Mucosa of gallbladder (tissue), 1 donor: ENCODE results near the gene IRS1. TPM values are rescaled to one million over a fixed set of nuclear protein-coding genes. Genes with fewer than 3 reads are reported as not detected.
A peak's percentile ranks its signal among the peaks of the same experiment; 100 is the strongest.
"Not testable (repeated sequence)": the region's sequence is repeated elsewhere in the genome, so short reads cannot be mapped to it uniquely, and the experiment has no call there.

Source experiments
- DNase-seq: peaks from one replicate; pipeline ENCODE4 v3.0.0-alpha.2; 2020; ENCODE audit warnings: low spot score
- total RNA-seq: library from RNA; stranded (reverse); gene quantifications from one replicate; pipeline ENCODE4 v1.2.1, GENCODE V29; 2021
- donor health status: DM: no; HTN: no; CAD: no.

Gene IRS1, protein sequence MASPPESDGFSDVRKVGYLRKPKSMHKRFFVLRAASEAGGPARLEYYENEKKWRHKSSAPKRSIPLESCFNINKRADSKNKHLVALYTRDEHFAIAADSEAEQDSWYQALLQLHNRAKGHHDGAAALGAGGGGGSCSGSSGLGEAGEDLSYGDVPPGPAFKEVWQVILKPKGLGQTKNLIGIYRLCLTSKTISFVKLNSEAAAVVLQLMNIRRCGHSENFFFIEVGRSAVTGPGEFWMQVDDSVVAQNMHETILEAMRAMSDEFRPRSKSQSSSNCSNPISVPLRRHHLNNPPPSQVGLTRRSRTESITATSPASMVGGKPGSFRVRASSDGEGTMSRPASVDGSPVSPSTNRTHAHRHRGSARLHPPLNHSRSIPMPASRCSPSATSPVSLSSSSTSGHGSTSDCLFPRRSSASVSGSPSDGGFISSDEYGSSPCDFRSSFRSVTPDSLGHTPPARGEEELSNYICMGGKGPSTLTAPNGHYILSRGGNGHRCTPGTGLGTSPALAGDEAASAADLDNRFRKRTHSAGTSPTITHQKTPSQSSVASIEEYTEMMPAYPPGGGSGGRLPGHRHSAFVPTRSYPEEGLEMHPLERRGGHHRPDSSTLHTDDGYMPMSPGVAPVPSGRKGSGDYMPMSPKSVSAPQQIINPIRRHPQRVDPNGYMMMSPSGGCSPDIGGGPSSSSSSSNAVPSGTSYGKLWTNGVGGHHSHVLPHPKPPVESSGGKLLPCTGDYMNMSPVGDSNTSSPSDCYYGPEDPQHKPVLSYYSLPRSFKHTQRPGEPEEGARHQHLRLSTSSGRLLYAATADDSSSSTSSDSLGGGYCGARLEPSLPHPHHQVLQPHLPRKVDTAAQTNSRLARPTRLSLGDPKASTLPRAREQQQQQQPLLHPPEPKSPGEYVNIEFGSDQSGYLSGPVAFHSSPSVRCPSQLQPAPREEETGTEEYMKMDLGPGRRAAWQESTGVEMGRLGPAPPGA (N-terminal part only)
- total RNA-seq, result 35.9 TPM

DNA sequence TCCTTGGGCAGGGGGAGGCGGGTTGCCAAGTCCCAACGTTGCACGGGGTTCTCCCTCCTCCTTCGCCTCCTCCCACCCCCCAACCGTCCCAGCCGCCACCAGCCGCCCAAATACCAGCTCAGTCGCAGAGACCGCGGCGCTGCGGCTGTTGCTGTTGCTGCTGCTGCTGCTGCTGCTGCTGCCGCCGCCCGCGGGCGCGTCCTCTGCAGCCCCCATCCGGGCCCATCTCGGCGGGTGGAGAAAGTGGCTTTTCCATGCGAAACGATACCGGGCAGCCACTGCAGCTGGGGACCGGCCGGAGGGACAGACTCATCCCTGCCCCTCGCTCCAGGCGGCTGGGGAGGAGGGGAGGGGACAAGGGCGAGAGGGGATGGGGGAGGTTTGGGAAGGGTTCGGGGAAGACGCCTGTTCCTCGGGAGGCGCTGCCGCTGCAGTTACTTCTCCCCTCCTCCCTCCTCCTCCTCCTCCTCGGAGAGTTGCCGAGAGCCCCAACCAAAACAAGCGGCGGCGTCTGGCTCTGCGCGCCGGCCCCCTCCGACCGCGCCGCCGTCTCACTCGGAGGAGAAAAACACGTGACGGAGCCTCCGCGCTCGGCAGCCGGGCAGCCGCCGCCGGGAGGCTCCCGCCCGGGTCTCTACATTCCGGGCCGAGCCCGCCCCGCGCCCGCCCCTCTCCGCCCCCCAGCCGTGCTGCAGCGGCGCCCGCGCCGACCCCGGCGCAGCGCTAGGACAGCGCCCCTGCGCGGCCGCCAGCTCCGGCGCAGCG lies at the start of gene IRS1:
Gene IRS1 (minus strand): TSS at position 610 of the 765 bp plus-strand sequence. CDS start 1,082 bp downstream, outside the sequence.
- DNase-seq, result peak; percentile 75

DNA sequence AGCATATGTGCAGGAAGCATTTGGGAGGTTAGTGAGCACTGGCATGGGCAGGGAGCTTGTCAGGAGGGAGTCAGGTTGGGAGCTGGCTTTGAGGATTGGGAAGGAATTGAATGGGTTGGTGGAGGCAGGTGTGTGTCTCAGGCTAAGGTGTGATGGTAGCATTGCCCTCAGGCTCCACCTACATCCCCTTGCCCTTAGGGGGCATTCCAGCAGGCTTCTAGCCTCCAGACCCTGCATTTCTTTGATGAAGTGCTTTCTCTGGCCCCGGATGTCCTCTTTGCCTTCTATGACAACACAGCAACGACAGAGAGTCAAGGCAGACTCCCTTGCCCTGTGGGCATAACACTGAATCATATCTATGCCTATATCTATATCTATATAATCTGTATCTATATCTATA lies 49.7 kb upstream of the IRS1 start:
- no peak for DNase-seq

DNA sequence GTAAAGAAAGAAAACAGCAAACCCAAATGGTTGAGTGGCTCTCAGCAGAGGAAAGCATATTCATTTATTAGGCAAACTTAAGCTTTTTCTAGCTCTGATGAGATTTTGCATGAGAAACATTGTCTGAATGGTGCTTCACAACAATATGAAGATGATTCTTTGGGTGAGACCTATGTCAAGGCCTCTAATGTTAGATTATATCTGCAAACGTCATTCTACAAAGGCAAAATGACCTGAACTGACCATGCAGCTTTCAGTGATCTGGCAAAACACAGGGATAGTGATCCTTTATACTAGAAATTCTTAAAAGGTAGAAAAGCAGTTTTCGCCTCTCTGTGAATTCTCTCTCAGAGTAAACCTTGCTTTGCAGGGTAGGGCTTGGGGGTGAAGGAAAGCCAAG lies 47.9 kb upstream of the IRS1 start:
- DNase-seq, result no peak

DNA sequence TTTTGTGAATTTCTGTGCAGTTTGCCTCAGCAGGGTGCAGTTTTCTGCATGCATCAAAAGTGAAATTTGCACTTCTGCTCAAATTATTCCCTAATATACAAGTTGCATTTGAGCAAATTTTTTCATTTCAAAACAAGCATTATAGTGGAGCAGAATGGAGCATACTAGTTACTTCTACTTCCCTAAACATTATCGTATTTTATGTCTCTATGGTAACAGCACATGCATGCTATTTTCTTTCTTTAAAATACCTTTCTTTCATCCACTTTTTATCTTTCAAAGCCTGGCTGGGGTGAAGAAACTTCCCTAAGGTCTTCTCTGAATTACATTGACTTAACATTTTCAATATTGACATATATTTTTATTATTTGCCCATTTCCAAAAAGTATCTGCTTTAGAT lies 47.5 kb upstream of the IRS1 start:
- DNase-seq, result no peak

DNA sequence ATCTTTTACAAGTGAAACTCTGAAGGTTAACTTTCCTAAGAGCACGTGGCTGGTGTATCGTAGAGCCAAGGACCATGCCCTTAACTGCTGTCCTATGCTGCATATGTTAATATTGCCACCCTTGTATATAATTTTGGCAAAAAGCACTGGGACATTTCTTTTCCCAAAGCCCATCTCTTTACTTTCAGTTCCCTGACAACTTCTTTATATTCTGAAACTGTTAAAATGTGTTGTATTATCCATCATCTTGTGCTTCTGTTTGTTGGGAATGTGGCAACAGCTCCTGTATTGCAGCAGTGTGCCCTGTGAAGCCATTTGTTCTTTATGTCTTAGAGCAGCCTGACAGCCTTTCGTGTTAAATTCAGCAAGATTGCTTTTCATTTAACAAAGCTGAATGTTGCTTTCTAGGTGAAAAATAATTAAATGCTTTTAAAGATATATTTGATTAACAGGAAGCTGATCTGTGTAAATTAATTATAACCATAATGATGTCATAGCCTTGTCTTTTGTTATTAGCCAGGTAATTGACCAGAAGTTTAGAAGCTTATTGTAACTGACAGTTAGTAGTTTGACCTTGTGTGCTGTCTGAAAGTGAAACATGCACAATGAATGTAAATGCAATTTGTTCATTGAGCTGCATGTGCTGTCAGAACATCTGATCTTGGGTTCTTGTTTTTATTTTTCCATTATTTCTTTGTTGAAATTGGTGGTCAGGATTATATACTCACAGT lies 45.9 kb upstream of the IRS1 start:
- no peak for DNase-seq

DNA sequence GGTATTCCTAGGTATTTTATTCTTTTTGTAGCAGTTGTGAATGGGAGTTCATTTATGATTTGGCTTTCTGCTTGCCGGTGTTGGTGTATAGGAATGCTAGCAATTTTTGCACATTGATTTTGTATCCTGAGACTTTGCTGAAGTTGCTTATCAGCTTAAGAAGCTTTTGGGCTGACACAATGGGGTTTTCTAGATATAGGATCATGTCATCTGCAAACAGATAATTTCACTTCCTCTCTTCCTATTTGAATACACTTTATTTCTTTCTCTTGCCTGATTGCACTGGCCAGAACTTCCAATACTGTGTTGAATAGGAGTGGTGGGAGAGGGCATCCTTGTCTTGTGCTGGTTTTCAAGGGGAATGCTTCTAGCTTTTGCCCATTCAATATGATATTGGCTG lies 43.4 kb upstream of the IRS1 start:
- DNase-seq, result not testable (repeated sequence)

DNA sequence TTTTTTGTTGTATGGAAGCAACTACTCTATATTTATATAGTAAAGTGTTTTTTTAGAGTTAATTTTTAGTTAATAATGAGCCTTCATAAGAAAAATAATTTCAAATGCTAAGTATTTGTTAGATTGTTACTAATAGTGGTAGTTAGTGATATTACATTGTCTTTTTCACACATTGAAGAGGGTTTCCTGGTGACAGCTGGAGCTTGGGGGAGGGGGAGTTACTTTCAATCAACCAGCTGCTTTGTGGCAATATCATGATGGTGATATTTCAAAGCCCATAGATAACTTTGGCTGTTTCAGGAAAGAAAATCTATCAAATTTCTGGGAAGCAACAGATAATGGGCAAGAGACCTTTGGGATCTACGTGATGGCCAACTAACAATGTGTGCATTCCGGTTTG lies 40.3 kb upstream of the IRS1 start:
- DNase-seq, result no peak

DNA sequence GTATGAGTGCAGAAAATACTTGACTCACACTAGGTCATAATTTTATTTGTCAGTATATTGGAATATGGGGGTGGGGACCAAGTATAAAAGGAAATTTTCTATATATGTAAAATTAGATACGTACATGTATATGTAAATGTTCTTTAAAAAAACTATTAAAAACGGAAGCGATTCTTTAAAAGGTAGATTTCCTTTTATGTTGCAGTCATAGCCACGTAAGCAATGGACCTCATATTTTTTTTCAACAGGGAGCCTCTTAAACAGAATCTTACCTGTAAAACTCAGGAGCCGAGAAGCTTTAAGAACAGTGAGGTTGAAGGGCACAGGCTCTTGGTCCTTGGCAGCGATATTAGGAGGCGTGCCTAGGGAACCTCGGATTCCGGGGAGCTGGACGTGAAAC lies 39.5 kb upstream of the IRS1 start:
- no peak for DNase-seq

DNA sequence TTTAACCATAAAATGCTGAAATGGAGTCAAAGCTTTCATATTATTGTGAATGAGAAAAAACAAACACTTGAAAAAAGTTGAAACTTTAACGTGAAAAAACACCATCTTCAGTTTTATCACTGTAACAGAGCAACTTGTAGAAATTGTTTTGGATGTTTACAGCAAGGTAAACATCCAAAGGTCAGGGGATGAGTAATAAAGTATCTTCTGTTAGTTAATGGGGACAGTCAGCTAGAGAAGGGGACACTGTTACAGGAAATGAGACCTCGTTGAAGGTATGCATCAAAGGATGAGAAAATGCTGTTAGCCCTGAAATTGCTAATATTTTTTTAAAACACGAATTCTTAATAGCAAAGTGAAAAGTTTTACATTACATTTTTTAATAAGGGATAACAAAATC lies 39.1 kb upstream of the IRS1 start:
- no peak for DNase-seq

DNA sequence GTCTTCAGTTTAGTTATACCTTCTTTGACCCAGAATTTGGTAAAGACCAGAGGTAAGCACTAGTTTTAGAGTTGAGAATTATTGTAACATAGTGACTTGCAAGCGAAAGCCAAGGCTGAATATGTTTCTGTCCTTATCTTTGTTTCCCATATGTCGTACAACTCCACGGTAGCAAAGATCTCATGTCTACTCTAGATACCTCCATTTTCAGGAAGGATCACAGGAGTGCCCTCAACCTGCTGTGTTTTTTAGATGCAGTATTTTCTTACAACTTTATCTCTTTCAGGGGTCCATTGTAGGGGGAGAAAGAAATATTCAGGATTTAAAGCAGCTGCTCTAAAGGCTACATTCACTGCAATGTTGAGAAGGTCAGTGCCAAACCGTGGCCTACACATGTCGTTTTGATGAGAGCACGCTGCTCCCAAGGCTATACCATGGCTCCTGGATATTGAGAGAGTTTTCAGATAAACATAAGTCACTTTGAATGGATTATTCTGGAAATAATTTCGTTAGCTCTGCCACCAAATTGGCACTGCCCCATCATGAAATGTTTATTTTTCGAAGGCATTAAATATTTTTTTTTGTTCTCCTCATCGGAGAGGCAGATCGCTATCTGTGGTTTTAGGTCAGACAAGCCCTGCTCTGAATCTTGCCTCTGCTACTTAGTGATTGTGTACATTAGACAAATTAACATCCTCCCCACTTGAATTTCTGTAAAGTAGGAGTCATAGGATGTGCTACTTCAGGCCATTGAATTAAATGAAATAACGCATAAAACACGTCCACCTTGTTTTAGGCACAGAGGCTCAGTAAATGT lies 38.4 kb upstream of the IRS1 start:
- no peak for DNase-seq

DNA sequence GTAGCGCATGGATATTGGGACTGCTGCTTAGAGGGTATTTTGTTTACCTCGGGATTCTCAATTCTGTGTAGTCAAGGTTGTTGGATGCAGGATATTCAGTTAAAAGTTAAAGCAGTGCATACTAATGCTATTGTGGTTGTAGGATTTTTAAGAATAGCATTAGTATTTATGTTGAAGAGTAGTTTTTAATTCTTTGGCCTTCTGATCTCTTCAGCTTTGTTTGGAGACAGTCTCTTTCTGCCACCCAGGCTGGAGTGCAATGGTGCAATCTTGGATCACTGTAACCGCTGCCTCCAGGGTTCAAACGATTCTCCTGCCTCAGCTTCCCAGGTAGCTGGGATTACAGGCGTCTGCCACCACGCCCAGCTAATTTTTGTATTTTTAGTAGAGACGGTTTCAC lies 37.7 kb upstream of the IRS1 start:
- no peak for DNase-seq

DNA sequence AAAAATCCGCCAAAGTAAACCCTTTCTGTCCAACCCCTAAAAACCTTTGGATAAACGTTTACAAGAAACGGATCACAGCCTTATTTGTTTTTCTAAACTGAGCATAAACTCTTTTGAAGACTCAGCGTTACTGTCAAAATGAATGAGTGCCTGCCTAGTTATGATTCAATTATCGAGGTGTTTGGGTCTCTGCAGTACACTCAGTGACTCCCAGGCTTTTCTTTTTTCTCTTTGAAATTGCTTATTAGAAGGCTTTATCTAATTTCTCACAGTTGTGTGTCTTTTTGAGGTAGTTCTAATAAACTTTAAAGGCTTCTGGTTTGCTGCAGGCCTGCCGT lies 36.9 kb upstream of the IRS1 start:
- DNase-seq, result no peak

DNA sequence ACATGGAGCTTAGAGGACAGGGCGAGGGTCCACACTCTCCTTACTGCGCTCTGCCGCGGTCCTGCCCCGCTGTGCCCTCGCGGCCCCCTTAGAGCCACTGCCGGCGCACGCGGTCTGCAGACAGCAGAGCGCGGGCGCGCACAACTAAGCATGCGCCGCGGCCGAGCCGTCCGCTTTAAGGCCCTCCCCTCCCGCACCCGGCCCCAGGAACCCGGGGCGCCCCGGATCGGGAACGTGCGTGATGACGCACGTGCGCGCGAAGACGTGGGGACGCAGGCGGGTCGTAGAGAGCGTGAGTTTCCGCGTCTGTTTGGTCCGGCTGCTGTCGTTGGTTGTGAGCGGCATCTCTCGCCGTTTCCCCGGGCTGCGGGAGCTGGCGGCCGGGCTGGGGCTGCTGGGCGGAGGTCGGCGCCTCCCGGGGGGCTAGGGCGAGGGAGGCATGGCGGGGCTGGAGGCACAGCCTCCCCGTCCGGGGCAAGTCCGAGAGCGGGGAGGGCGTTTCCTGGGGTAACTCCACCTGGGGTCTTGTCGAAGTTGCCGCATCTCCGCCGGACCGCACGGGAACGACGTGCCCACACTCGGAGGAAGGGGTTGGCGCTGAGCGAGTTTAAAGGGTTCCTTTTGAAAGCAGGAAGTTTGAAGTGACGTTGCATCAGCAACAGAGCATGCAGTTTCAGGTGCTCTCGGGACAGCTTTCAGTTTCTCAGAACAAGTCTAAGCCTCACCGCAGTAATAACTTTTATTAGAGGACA lies 36.4 kb upstream of the IRS1 start, which contains the start of gene RHBDD1:
Gene RHBDD1 (plus strand): TSS at position 259 of the 752 bp plus-strand sequence. CDS start 28,640 bp downstream, outside the sequence.
- peak; percentile 94 for DNase-seq

DNA sequence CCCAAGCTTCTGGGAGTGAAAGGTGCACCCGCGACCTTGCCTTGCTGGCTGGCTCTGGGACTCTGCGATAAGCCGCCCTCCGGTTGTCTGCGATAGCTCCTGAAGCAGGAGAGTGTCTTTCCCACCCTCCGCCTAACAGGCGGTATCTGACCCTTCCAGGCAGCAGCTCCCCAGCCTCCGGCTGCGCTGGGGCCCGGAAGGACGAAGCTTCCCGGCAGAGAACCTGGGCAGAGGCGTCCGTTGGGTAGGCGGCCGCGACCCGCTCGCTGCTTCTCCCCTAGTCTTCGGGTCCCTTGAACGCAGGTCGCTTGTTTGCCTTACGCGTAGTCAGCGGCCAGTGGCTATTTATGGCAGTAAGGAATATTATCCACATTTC lies 35.8 kb upstream of the IRS1 start:
- peak; percentile 11 for DNase-seq

DNA sequence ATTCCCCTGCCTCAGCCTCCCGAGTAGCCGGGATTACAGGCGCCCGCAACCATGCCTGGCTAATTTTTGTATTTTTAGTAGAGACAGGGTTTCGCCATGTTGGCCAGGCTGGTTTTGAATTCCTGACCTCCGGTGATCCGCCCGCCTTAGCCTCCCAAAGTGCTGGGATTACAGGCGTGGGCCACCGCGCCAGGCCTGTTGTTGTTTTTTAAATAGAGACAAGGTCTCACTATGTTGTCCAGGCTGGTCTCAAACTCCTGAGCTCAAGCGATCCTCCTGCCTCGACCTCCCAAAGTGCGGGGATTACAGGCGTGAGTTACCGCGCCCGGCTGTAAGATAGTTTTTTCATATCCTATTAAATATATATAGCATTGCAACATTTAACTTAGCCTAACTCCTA lies 35.3 kb upstream of the IRS1 start:
- not testable (repeated sequence) for DNase-seq

DNA sequence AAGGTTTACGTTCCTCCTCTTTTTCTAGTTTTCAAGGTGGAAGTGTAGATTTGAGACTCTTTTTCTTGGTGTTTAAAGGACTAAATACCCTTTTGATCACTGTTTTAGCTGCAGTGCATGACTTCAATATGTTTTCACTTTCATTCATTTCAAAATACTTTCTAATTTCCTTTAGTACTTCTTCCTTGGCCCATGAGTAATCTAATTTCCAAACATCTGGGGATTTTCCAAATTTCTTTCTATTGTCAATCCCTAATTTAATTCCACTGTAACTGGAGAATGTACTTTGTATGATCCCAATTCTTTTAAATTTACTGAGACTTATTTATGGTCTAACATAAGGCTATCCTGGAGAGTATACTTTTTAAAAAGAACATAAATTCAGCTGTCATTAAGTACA lies 32.4 kb upstream of the IRS1 start:
- DNase-seq, result no peak

DNA sequence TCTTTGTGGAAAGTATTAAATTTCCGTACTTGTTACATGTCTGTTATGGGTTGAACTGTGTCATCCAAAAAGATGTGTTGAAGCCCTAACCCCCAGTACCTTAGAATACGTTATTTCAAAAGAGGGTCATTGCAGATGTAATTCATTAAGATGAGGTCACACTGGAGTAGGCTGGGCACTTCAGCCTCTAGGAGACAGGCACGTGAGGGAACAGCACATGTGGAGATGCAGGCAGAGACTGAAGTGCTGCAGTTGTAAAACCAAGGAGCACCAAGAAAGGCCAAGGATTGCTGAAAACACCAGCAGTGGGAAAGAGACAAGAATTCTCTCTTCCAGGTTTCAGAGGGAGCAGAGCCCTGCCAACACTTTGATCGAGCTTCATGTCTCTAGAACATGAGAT lies 31.6 kb upstream of the IRS1 start:
- no peak for DNase-seq

DNA sequence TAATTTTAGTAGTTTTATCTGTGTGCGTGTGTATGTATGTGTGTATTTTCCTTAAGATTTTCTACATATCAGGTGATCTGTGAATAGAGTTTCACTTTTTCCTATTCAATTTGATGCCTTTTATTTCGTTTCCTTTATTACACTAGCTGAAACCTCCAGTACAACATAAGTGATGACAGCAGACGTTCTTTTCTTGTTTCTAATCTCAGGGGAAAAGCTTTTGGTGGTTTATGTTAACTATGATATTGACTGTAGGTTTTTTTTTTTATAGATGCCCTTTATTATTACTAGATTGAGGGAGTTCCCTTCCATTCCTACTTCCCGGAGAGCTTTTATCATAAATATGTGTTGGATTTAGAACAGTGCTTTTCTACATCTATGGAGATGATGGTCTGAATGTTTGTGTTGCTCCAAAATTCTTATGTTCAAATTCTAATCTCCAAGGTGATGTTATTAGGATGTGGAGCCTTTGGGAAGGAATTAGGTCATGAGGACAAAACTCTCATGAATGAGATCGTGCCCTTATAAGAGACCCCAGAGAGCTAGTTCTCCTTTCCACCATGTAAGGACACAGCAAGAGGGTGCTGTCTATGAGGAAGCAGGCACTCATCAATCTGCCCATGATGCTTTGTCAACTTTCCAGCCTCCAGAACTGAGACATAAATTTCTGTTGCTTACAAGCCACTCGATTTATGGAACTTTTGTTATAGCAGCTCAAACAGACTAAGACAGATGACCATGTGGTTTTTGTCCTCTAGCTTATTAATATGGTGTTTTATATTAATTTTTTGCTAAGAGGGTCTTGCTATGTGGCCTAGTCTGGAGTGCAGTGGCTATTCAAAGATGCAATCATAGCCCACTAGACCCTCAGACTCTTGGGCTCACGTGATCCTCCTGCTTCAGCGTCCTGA lies 30.4 kb upstream of the IRS1 start:
- no peak for DNase-seq

DNA sequence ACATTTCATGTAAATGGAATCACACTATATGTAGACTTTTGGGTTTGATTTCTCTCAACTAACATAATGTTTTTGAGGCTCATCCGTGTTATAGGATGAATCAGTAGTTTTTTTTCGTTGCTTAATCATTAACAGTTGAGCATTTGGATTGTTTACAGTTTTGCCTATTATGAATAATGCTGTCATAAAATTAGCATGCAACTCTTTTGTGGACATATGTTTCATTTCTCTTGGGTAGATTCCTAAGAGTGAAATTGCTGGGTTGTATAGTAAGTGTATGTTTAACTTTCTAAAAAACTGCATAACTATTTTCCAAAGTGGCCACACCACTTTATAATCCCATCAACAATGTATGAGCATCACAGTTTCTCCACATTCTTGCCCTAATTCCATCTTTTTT lies 28.6 kb upstream of the IRS1 start:
- DNase-seq, result no peak
